IMR-90 (cell line): ENCODE data around the gene CLCN5. TPM values are rescaled to one million over a fixed set of nuclear protein-coding genes. Genes with fewer than 3 reads are reported as not detected.

Experiments used
- ATAC-seq: fragments of 200-7000 bp; cut with Tn5 transposase; 2 replicates; pipeline ENCODE4 v1.9.1; 2020; ENCODE audit warnings: low read depth, mild to moderate bottlenecking, moderate library complexity
- BruUV-seq: library from RNA; stranded (reverse); fragments of 400-500 nt; replicated peaks from 2 replicates; lab custom pipeline; 2021; lab: Mats Ljungman, UMichigan
- CTCF ChIA-PET: fragments of 300-600 bp; formaldehyde crosslinking; extraction: SDS; loops from one replicate; lab custom pipeline; 2021; ENCODE audit warnings: antibody characterized with exemption; lab: Yijun Ruan, JAX
- POLR2A ChIA-PET: fragments of 300-600 bp; sonication (Branson Sonifier 250); formaldehyde crosslinking; loops from one replicate; lab custom pipeline; 2022; ENCODE audit warnings: antibody characterized with exemption; ENCODE audit not compliant: unreplicated experiment; lab: Charles Lee
- DNase-seq: peaks from one replicate; pipeline ENCODE4 v3.0.0; 2013
- H2AFZ ChIP-seq: replicated peaks from 2 replicates; pipeline ENCODE3; 2013; ENCODE audit warnings: low read length, mild to moderate bottlenecking; ENCODE audit not compliant: poor library complexity
- H2AK5ac ChIP-seq: 2 replicates; pipeline ENCODE4 v1.6.1; 2013; ENCODE audit warnings: low read depth, low read length, inconsistent platforms
- H2AK9ac ChIP-seq: replicated peaks from 2 replicates; pipeline ENCODE3; 2013; ENCODE audit warnings: mild to moderate bottlenecking, low read depth, low read length, moderate library complexity; ENCODE audit not compliant: poor library complexity
- H2BK120ac ChIP-seq: 2 replicates; pipeline ENCODE4 v1.6.1; 2013; ENCODE audit warnings: low read depth, low read length, inconsistent platforms
- H2BK15ac ChIP-seq: 3 replicates; pipeline ENCODE4 v1.6.1; 2013; ENCODE audit warnings: low read depth, low read length, inconsistent platforms
- H2BK20ac ChIP-seq: 2 replicates; pipeline ENCODE4 v1.6.1; 2013; ENCODE audit warnings: low read depth, mild to moderate bottlenecking, inconsistent platforms, low read length, moderate library complexity
- H2BK5ac ChIP-seq: 2 replicates; pipeline ENCODE4 v1.6.1; 2013; ENCODE audit warnings: mild to moderate bottlenecking, low read depth, low read length, inconsistent platforms; ENCODE audit not compliant: poor library complexity, severe bottlenecking
- H3K14ac ChIP-seq: replicated peaks from 2 replicates; pipeline ENCODE4 v1.6.1; 2013; ENCODE audit warnings: low read depth, low read length, inconsistent platforms
- H3K18ac ChIP-seq: 2 replicates; pipeline ENCODE4 v1.6.1; 2013; ENCODE audit warnings: low read depth, low read length, control low read depth
- H3K23ac ChIP-seq: 2 replicates; pipeline ENCODE4 v1.6.1; 2013; ENCODE audit warnings: low read depth, low read length, inconsistent platforms
- H3K27ac ChIP-seq: 2 replicates; pipeline ENCODE4 v1.5.1; 2013; ENCODE audit warnings: mild to moderate bottlenecking, control low read depth, low read length; ENCODE audit not compliant: insufficient read depth
- H3K27me3 ChIP-seq: 2 replicates; pipeline ENCODE4 v1.6.1; 2013; ENCODE audit warnings: low read length; ENCODE audit not compliant: control insufficient read depth, insufficient read depth
- H3K36me3 ChIP-seq: 2 replicates; pipeline ENCODE4 v1.6.1; 2013; ENCODE audit warnings: low read length, mixed read lengths; ENCODE audit not compliant: control insufficient read depth, insufficient read depth
- H3K4ac ChIP-seq: 2 replicates; pipeline ENCODE4 v1.6.1; 2013; ENCODE audit warnings: low read depth, low read length, inconsistent platforms
- H3K4me1 ChIP-seq: 2 replicates; pipeline ENCODE4 v1.6.1; 2013; ENCODE audit warnings: low read length, mixed read lengths; ENCODE audit not compliant: control insufficient read depth, insufficient read depth
- H3K4me2 ChIP-seq: 2 replicates; pipeline ENCODE4 v1.6.1; 2013; ENCODE audit warnings: low read depth, mild to moderate bottlenecking, control low read depth, low read length, moderate library complexity
- H3K4me3 ChIP-seq: 2 replicates; pipeline ENCODE4 v1.5.1; 2013; ENCODE audit warnings: low read depth, mild to moderate bottlenecking, control low read depth, low read length, moderate library complexity; ENCODE audit not compliant: insufficient read depth
- H3K56ac ChIP-seq: 2 replicates; pipeline ENCODE4 v1.6.1; 2013; ENCODE audit warnings: low read length, inconsistent platforms; ENCODE audit not compliant: insufficient read depth; ENCODE audit errors: extremely low read depth
- H3K79me1 ChIP-seq, 2 experiments: 2 replicates each; pipeline ENCODE4 v1.6.1; 2013; ENCODE audit warnings: low read length in 2 of 2, inconsistent platforms in 1 of 2, low read depth in 1 of 2
- H3K9ac ChIP-seq: 2 replicates; pipeline ENCODE4 v1.6.1; 2013; ENCODE audit warnings: low read depth, low read length, control low read depth
- H3K9me1 ChIP-seq: 2 replicates; pipeline ENCODE4 v1.6.1; 2013; ENCODE audit warnings: low read length, inconsistent platforms; ENCODE audit not compliant: insufficient read depth
- H3K9me3 ChIP-seq: 2 replicates; pipeline ENCODE4 v1.6.1; 2013; ENCODE audit warnings: low read length; ENCODE audit not compliant: control insufficient read depth, insufficient read depth
- H4K20me1 ChIP-seq: 2 replicates; pipeline ENCODE4 v1.6.1; 2013; ENCODE audit warnings: low read length, inconsistent platforms; ENCODE audit not compliant: insufficient read depth
- H4K5ac ChIP-seq: 2 replicates; pipeline ENCODE4 v1.6.1; 2013; ENCODE audit warnings: mild to moderate bottlenecking, low read depth, low read length, control low read depth
- H4K8ac ChIP-seq, 2 experiments: 2 replicates each; pipeline ENCODE4 v1.6.1; 2013; ENCODE audit warnings: low read depth in 2 of 2, low read length in 2 of 2, control low read depth in 1 of 2, inconsistent platforms in 1 of 2
- H4K91ac ChIP-seq: 2 replicates; pipeline ENCODE4 v1.6.1; 2013; ENCODE audit warnings: low read depth, low read length, inconsistent platforms; ENCODE audit not compliant: insufficient read depth
- BHLHE40 ChIP-seq: fragments of 150-350 bp; IDR thresholded peaks from 2 replicates; pipeline ENCODE4 v1.6.1; 2016; ENCODE audit warnings: mild to moderate bottlenecking, low read depth, low read length
- CEBPB ChIP-seq: IDR thresholded peaks from 2 replicates; pipeline ENCODE4 v1.6.1; 2012; ENCODE audit warnings: low read depth, low read length, improper control_type of control experiment
- CHD1 ChIP-seq: IDR thresholded peaks from 2 replicates; pipeline ENCODE4 v1.6.1; 2012; ENCODE audit warnings: low read depth, low read length, improper control_type of control experiment
- CTCF ChIP-seq: conservative IDR thresholded peaks from 2 replicates; pipeline ENCODE4 v1.5.1; 2012; ENCODE audit warnings: mild to moderate bottlenecking, low read depth, low read length, improper control_type of control experiment
- ELK1 ChIP-seq: fragments of 150-350 bp; IDR thresholded peaks from 2 replicates; pipeline ENCODE4 v1.6.1; 2016; ENCODE audit warnings: low read depth, mild to moderate bottlenecking, low read length, moderate library complexity, borderline replicate concordance
- FOS ChIP-seq: fragments of 150-350 bp; IDR thresholded peaks from 2 replicates; pipeline ENCODE4 v1.6.1; 2016; ENCODE audit warnings: low read depth, low read length
- MAFK ChIP-seq: IDR thresholded peaks from 2 replicates; pipeline ENCODE4 v1.6.1; 2012; ENCODE audit warnings: low read depth, low read length, improper control_type of control experiment
- MAZ ChIP-seq: IDR thresholded peaks from 2 replicates; pipeline ENCODE4 v1.6.1; 2012; ENCODE audit warnings: low read depth, mild to moderate bottlenecking, low read length, improper control_type of control experiment, moderate library complexity, borderline replicate concordance
- MXI1 ChIP-seq: IDR thresholded peaks from 2 replicates; pipeline ENCODE4 v1.6.1; 2012; ENCODE audit warnings: low read depth, mild to moderate bottlenecking, low read length, moderate library complexity, borderline replicate concordance
- NFE2L2 ChIP-seq: fragments of 150-350 bp; IDR thresholded peaks from 2 replicates; pipeline ENCODE4 v1.6.1; 2016; ENCODE audit warnings: low read depth, mild to moderate bottlenecking, low read length
- POLR2A ChIP-seq: IDR thresholded peaks from 2 replicates; pipeline ENCODE4 v1.6.1; 2012; ENCODE audit warnings: mild to moderate bottlenecking, low read depth, low read length
- RAD21 ChIP-seq: IDR thresholded peaks from 2 replicates; pipeline ENCODE4 v1.6.1; 2012; ENCODE audit warnings: low read length, improper control_type of control experiment
- RCOR1 ChIP-seq: IDR thresholded peaks from 2 replicates; pipeline ENCODE4 v1.6.1; 2012; ENCODE audit warnings: mild to moderate bottlenecking, low read length, improper control_type of control experiment; ENCODE audit not compliant: insufficient replicate concordance
- RFX5 ChIP-seq: IDR thresholded peaks from 2 replicates; pipeline ENCODE4 v1.8.0; 2012; ENCODE audit warnings: low read depth, mild to moderate bottlenecking, low read length, moderate library complexity
- SMC3 ChIP-seq: fragments of 150-350 bp; IDR thresholded peaks from 2 replicates; pipeline ENCODE4 v1.6.1; 2016; ENCODE audit warnings: low read depth, mild to moderate bottlenecking, antibody characterized with exemption, low read length, moderate library complexity
- USF2 ChIP-seq: fragments of 150-350 bp; IDR thresholded peaks from 2 replicates; pipeline ENCODE4 v1.6.1; 2017; ENCODE audit warnings: mild to moderate bottlenecking, antibody characterized with exemption, low read length, low read depth
- WGBS, 2 experiments: methylation state at CpG; one replicate each; pipeline versions ENCODE4 v1.1.5 to v1.1.7; 2013; ENCODE audit warnings: missing lambda C conversion rate in 2 of 2; ENCODE audit not compliant: insufficient read length in 1 of 2; ENCODE audit errors: extremely low coverage in 2 of 2; 5-methylcytosine and 5-hydroxymethylcytosine counted together
- dilution Hi-C: fragments of 300-500 bp; cut with HindIII; formaldehyde crosslinking; loops from one replicate; pipeline ENCODE4 v1.14.3; 2018; ENCODE audit warnings: low sequenced_read_pairs; ENCODE audit not compliant: unreplicated experiment
- in situ Hi-C: fragments of 300-500 bp; cut with MboI; formaldehyde crosslinking; loops from 3 replicates; pipeline ENCODE4 v1.14.3; 2019; ENCODE audit warnings: low sequenced_read_pairs, inconsistent platforms, mixed read lengths
- intact Hi-C: fragments of 100-400 bp; cut with micrococcal nuclease; formaldehyde crosslinking; loops from 2 replicates; pipeline ENCODE4 v1.10.0; 2022
- polyA plus RNA-seq, 3 experiments: library from polyadenylated mRNA; depleted of rRNA; stranded (reverse); fragments of >200 nt; gene quantifications; 2 replicates each; pipeline ENCODE4 v1.2.3, GENCODE V29; 2012; ENCODE audit warnings: low replicate concordance in 1 of 3
- total RNA-seq: library from RNA; depleted of rRNA; stranded (reverse); fragments of >200 nt; gene quantifications from 2 replicates; pipeline ENCODE4 v1.2.3, GENCODE V29; 2012

The CLCN5 gene
- total and polyA plus RNA-seq, 2 of the 4 experiments (the other 2 are of a cell fraction): 1.4 to 5.9 TPM

GRCh38 chrX:50093625-50094024 lies 171.2 kb downstream of the CLCN5 start:
- BruUV-seq: no TSS peak
- no peaks in the 10 kb centered on the region for H3K4me1 ChIP-seq
- DNase-seq: no peak
- no peak overlapping the region for H2BK15ac ChIP-seq
- no peak overlapping the region for H2AK9ac ChIP-seq
- peaks cover 3% of the 10 kb centered on the region; the same call in 1 of the 2 replicates for H3K27me3 ChIP-seq
- H3K14ac ChIP-seq: no peak overlapping the region
- no peak overlapping the region for H4K5ac ChIP-seq
- no peak overlapping the region for H3K56ac ChIP-seq
- no peak for ATAC-seq
- no peak overlapping the region for H4K91ac ChIP-seq
- no peak overlapping the region for H2BK20ac ChIP-seq
- H2BK5ac ChIP-seq: no peak overlapping the region
- H4K20me1 ChIP-seq: no peaks in the 10 kb centered on the region
- ChIA-PET POLR2A (no interaction called here), CTCF (no interaction called here)
- no peak overlapping the region for H3K18ac ChIP-seq
- intact Hi-C loops (no loop called here), dilution Hi-C loops (no loop called here), in situ Hi-C loops (no loop called here)
- no peak overlapping the region for H3K9ac ChIP-seq
- no peak overlapping the region for H3K4me3 ChIP-seq
- no peaks in the 10 kb centered on the region for H3K79me1 ChIP-seq
- WGBS, 2 experiments: 60% methylated on average over 1 of the region's 4 CpGs; no CpG with 5 or more reads in 1 of the 2 experiments
- no peaks in the 10 kb centered on the region for H3K36me3 ChIP-seq
- H2AK5ac ChIP-seq: no peak overlapping the region
- no peak overlapping the region for H4K8ac ChIP-seq
- H3K27ac ChIP-seq: no peak overlapping the region
- H3K4me2 ChIP-seq: no peak overlapping the region
- H3K23ac ChIP-seq: no peak overlapping the region
- H2BK120ac ChIP-seq: no peak overlapping the region
- no peaks in the 10 kb centered on the region for H3K9me1 ChIP-seq
- H3K9me3 ChIP-seq: no peaks in the 10 kb centered on the region
- no peak overlapping the region for H3K4ac ChIP-seq
- TF ChIP-seq MXI1 (no peak), CEBPB (no peak), SMC3 (no peak), CHD1 (no peak), CTCF (no peak), POLR2A (no peak), FOS (no peak), NFE2L2 (no peak), MAZ (no peak), ELK1 (no peak), RCOR1 (no peak), USF2 (no peak), RAD21 (no peak), BHLHE40 (no peak), MAFK (no peak), RFX5 (no peak)
- H2AFZ ChIP-seq: no peak overlapping the region
